Stimulated activated memory B cell treated with anti-CD40 and anti-IgM and Interleukin-4, amounts not matched to agents 10 μg/mL and 1 μg/mL and 100 μg/mL, for 72 hours (primary cell): ENCODE results near the gene HDAC9.
A peak's percentile ranks its signal among the peaks of the same experiment; 100 is the strongest.

Source experiments
- ATAC-seq: fragments of 150-1000 bp; cut with Tn5 transposase; 2 replicates; pipeline ENCODE4 v1.10.0; 2021
- H3K27ac Mint-ChIP-seq: one replicate; pipeline ENCODE4 v1.8.0; 2022; ENCODE audit warnings: mild to moderate bottlenecking, mixed read lengths
- H3K27me3 Mint-ChIP-seq: one replicate; pipeline ENCODE4 v1.8.0; 2022; ENCODE audit warnings: mixed read lengths
- H3K36me3 Mint-ChIP-seq: one replicate; pipeline ENCODE4 v1.8.0; 2022; ENCODE audit warnings: mixed read lengths
- H3K4me1 Mint-ChIP-seq: one replicate; pipeline ENCODE4 v1.8.0; 2022; ENCODE audit warnings: mixed read lengths
- H3K4me3 Mint-ChIP-seq: one replicate; pipeline ENCODE4 v1.8.0; 2022; ENCODE audit warnings: mild to moderate bottlenecking, moderate library complexity, mixed read lengths
- H3K9me3 Mint-ChIP-seq: one replicate; pipeline ENCODE4 v1.8.0; 2022; ENCODE audit warnings: mixed read lengths

Gene HDAC9

GRCh38 chr7:18552316-18552916, 56.9 kb downstream of the HDAC9 start:
- no peak overlapping the region for H3K4me3 Mint-ChIP-seq
- H3K27me3 Mint-ChIP-seq: no peaks in the 10 kb centered on the region
- peaks cover 3% of the 10 kb centered on the region for H3K9me3 Mint-ChIP-seq
- peak overlapping the region; percentile 83 for H3K27ac Mint-ChIP-seq
- H3K36me3 Mint-ChIP-seq: peaks cover 33% of the 10 kb centered on the region
- peaks cover 50% of the 10 kb centered on the region for H3K4me1 Mint-ChIP-seq
- ATAC-seq: no peak

DNA sequence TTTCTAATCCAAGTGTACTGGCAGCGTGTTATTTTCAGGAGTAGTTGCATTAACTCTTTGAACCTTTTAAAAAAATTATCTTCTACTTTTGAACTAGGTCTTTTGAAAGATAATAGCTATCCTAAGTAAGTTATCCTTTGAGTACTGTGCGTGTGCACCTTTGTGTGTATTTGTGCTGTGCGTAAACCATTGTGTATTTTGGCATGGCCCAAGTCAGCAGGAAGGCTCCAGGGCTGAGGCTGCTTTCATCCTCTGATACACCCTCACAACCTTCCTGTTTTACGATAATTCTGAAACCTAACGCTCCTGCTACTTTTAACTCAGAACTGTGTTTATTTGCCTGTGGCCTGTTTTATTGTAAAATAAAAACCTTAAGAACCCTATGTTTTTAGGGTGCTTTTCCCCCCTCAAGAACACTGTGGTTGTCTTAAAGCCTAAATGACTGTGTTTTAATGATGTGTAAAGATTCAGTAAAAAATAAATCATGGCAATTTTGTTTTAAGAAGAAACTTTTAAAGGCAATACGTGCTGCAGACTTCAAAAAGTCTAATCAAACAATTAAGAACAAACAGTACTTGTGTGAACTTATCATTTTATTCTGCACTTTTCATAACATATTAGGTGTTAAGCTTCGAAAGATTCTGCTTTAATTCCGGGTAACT, 57.5 kb downstream of the HDAC9 start:
- no peak for ATAC-seq
- peak overlapping the region; percentile 83 for H3K27ac Mint-ChIP-seq
- peaks cover 3% of the 10 kb centered on the region for H3K9me3 Mint-ChIP-seq
- H3K36me3 Mint-ChIP-seq: peaks cover 27% of the 10 kb centered on the region
- H3K4me1 Mint-ChIP-seq: peaks cover 50% of the 10 kb centered on the region
- no peaks in the 10 kb centered on the region for H3K27me3 Mint-ChIP-seq
- peak overlapping the region; percentile 40 for H3K4me3 Mint-ChIP-seq

GRCh38 chr7:18553605-18554003, 58.1 kb downstream of the HDAC9 start:
- H3K36me3 Mint-ChIP-seq: peaks cover 22% of the 10 kb centered on the region
- peaks cover 3% of the 10 kb centered on the region for H3K9me3 Mint-ChIP-seq
- H3K4me1 Mint-ChIP-seq: peaks cover 55% of the 10 kb centered on the region
- no peak for ATAC-seq
- no peaks in the 10 kb centered on the region for H3K27me3 Mint-ChIP-seq
- peak overlapping the region; percentile 83 for H3K27ac Mint-ChIP-seq
- H3K4me3 Mint-ChIP-seq: no peak overlapping the region

- Mint-ChIP-seq H3K9me3 (peaks cover 3% of the 10 kb centered on the region), H3K4me1 (peaks cover 57% of the 10 kb centered on the region), H3K36me3 (peaks cover 21% of the 10 kb centered on the region), H3K27me3 (no peaks in the 10 kb centered on the region), H3K4me3 (no peak overlapping the region), H3K27ac (peak overlapping the region; percentile 83)
- no peak for ATAC-seq
Observed at GRCh38 chr7:18555120-18555519, 59.6 kb downstream of the HDAC9 start.

- H3K9me3 Mint-ChIP-seq: peaks cover 3% of the 10 kb centered on the region
- H3K4me3 Mint-ChIP-seq: no peak overlapping the region
- H3K27me3 Mint-ChIP-seq: no peaks in the 10 kb centered on the region
- peaks cover 23% of the 10 kb centered on the region for H3K36me3 Mint-ChIP-seq
- no peak overlapping the region for H3K27ac Mint-ChIP-seq
- H3K4me1 Mint-ChIP-seq: peaks cover 56% of the 10 kb centered on the region
- no peak for ATAC-seq
Observed at GRCh38 chr7:18555968-18556367, 60.4 kb downstream of the HDAC9 start.

- Mint-ChIP-seq H3K9me3 (peaks cover 6% of the 10 kb centered on the region), H3K27ac (peak overlapping the region; percentile 67), H3K4me1 (peaks cover 43% of the 10 kb centered on the region), H3K27me3 (no peaks in the 10 kb centered on the region), H3K4me3 (no peak overlapping the region), H3K36me3 (peaks cover 39% of the 10 kb centered on the region)
- ATAC-seq: peak; percentile 48
Observed at GRCh38 chr7:18558503-18558902, 63.0 kb downstream of the HDAC9 start.

DNA sequence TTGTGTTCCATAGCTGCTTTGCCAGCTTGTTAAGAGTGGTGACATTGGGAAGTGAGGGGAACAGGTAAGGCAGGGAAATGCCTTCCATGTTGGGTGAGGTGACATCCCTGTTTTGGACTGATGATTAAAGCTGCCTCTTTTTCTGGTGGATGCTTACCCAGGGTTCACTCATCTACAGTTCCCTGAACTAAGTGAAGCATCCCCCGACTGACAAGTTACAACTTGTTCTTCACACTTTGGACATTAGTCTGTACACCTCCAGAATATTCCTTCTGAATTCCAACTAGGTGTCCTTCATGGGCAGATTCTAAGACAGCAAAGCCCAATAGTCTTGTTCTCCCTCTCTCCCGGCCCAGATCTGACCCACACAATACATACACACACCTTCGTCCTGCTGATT, 63.4 kb downstream of the HDAC9 start:
- H3K9me3 Mint-ChIP-seq: peaks cover 6% of the 10 kb centered on the region
- peaks cover 38% of the 10 kb centered on the region for H3K36me3 Mint-ChIP-seq
- peak overlapping the region; percentile 67 for H3K27ac Mint-ChIP-seq
- H3K4me1 Mint-ChIP-seq: peaks cover 39% of the 10 kb centered on the region
- ATAC-seq: no peak
- H3K27me3 Mint-ChIP-seq: no peaks in the 10 kb centered on the region
- H3K4me3 Mint-ChIP-seq: no peak overlapping the region

DNA sequence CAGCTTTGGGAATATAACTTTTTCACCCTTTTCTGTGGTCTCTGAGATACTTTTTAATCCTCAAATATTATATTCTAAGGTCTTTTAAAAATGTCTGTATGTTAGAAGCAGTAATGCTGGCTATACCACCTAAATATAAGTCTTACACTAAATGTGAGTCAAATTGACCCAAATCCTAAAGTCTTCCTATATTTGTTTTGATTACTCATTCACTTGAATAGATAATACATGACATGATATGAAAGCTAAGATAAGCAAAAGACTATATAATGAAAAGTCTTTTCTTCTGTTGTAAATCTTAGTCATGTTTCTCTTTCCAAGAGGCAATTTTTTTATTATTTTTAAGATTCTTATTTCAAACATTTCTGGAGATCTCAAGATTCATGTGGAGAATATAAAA, 64.2 kb downstream of the HDAC9 start:
- ATAC-seq: no peak
- peaks cover 31% of the 10 kb centered on the region for H3K4me1 Mint-ChIP-seq
- H3K27me3 Mint-ChIP-seq: no peaks in the 10 kb centered on the region
- H3K9me3 Mint-ChIP-seq: peaks cover 3% of the 10 kb centered on the region
- peaks cover 30% of the 10 kb centered on the region for H3K36me3 Mint-ChIP-seq
- no peak overlapping the region for H3K4me3 Mint-ChIP-seq
- H3K27ac Mint-ChIP-seq: peak overlapping the region; percentile 67

DNA sequence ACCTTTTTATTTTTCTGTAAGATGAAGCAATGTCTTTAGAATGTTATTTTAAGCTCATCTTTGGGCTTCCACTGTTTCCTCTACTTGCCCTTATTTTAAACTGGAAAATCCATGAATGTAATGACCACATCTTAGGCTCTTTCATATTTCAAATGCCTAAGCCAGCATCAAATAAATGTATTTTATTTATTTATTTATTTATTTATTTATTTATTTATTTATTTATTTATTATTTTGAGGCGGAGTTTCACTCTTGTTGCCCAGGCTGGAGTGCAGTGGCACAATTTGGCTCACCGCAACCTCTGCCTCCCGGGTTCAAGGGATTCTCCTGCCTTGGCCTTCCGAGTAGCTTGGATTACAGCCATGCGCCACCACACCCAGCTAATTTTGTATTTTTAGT, 69.2 kb downstream of the HDAC9 start:
- Mint-ChIP-seq H3K36me3 (peaks cover 22% of the 10 kb centered on the region), H3K27ac (peak overlapping the region; percentile 74), H3K4me3 (no peak overlapping the region), H3K4me1 (peaks cover 39% of the 10 kb centered on the region), H3K27me3 (no peaks in the 10 kb centered on the region), H3K9me3 (peaks cover 3% of the 10 kb centered on the region)
- no peak for ATAC-seq

DNA sequence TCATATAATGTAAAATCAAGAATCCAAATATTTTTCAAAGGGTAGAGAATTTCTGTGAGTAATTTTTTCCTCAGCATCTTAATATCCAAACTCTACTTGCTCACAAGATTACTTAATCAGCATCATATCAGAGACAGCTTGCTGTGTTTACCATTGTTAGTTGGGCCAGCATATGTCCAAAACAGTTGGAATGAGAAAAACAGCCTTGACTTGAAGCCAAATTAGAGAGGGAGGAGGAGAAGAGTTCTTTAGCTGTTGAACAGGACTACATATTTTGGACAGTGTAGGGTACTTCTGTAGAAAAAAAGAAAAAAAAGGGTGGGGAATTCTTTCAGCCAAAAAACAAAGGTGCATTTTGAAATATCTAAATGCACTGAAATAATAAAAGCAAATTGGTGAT, 69.8 kb downstream of the HDAC9 start:
- Mint-ChIP-seq H3K27ac (peak overlapping the region; percentile 74), H3K36me3 (peaks cover 21% of the 10 kb centered on the region), H3K4me3 (no peak overlapping the region), H3K4me1 (peaks cover 37% of the 10 kb centered on the region), H3K27me3 (no peaks in the 10 kb centered on the region), H3K9me3 (peaks cover 3% of the 10 kb centered on the region)
- ATAC-seq: no peak

- peaks cover 3% of the 10 kb centered on the region for H3K9me3 Mint-ChIP-seq
- H3K36me3 Mint-ChIP-seq: peaks cover 18% of the 10 kb centered on the region
- no peak for ATAC-seq
- peaks cover 31% of the 10 kb centered on the region for H3K4me1 Mint-ChIP-seq
- no peak overlapping the region for H3K4me3 Mint-ChIP-seq
- no peaks in the 10 kb centered on the region for H3K27me3 Mint-ChIP-seq
- H3K27ac Mint-ChIP-seq: peak overlapping the region; percentile 74
Observed at GRCh38 chr7:18566205-18566604, 70.7 kb downstream of the HDAC9 start.

DNA sequence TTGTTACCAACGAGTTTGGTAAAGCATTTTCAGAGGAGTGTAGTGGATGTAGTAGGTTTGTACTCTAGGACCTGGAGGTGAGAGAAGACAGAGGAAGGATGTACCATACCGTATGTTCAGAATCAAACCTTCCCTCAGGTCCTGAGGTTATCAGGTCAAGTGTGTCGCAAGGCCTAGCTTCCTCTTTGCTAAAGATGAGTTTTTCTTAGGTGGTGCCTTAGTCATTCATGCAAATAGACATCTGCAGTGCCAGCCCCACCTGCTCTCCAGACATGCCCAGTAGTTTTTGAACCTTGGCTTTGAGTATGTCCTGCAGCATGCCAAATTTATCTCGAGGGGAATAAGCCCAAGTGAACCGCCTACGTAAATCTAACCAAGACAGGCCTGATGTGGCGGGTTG, 71.3 kb downstream of the HDAC9 start:
- ATAC-seq: peak; percentile 99
- H3K36me3 Mint-ChIP-seq: peaks cover 12% of the 10 kb centered on the region
- H3K4me3 Mint-ChIP-seq: peak overlapping the region; percentile 22
- peak overlapping the region; percentile 74 for H3K27ac Mint-ChIP-seq
- no peaks in the 10 kb centered on the region for H3K9me3 Mint-ChIP-seq
- H3K4me1 Mint-ChIP-seq: peaks cover 26% of the 10 kb centered on the region
- H3K27me3 Mint-ChIP-seq: no peaks in the 10 kb centered on the region

DNA sequence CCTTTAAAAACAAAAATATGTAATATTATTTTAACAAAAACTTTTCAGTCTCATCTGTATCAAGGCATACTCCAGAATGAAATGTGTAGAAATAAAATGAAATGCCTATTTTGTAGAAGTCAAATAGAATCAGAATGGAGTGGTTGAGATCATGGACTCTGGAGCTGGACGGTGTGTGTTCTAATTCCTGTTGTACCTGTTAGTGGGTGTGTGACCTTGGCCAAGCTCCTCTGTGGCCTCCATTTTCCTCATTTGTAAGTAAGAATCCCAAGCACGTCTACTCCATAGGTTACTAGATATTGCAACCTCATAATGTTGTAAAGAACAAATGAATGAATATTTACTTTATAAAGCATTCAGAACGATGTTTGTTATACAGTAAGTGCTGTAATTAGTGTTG, 74.9 kb downstream of the HDAC9 start:
- ATAC-seq: no peak
- peaks cover 41% of the 10 kb centered on the region for H3K4me1 Mint-ChIP-seq
- no peak overlapping the region for H3K4me3 Mint-ChIP-seq
- H3K27ac Mint-ChIP-seq: no peak overlapping the region
- no peaks in the 10 kb centered on the region for H3K9me3 Mint-ChIP-seq
- no peaks in the 10 kb centered on the region for H3K27me3 Mint-ChIP-seq
- peaks cover 12% of the 10 kb centered on the region for H3K36me3 Mint-ChIP-seq

GRCh38 chr7:18570890-18571478, 75.4 kb downstream of the HDAC9 start:
- no peak for ATAC-seq
- Mint-ChIP-seq H3K9me3 (no peaks in the 10 kb centered on the region), H3K4me1 (peaks cover 41% of the 10 kb centered on the region), H3K4me3 (no peak overlapping the region), H3K27me3 (no peaks in the 10 kb centered on the region), H3K27ac (no peak overlapping the region), H3K36me3 (peaks cover 12% of the 10 kb centered on the region)

GRCh38 chr7:18572154-18572553, 76.6 kb downstream of the HDAC9 start:
- peaks cover 12% of the 10 kb centered on the region for H3K36me3 Mint-ChIP-seq
- H3K27me3 Mint-ChIP-seq: no peaks in the 10 kb centered on the region
- no peak overlapping the region for H3K4me3 Mint-ChIP-seq
- peaks cover 41% of the 10 kb centered on the region for H3K4me1 Mint-ChIP-seq
- no peaks in the 10 kb centered on the region for H3K9me3 Mint-ChIP-seq
- no peak for ATAC-seq
- H3K27ac Mint-ChIP-seq: no peak overlapping the region

GRCh38 chr7:18572885-18573284, 77.3 kb downstream of the HDAC9 start:
- ATAC-seq: no peak
- Mint-ChIP-seq H3K27ac (peak overlapping the region; percentile 69), H3K4me3 (peak overlapping the region; percentile 52), H3K36me3 (peaks cover 19% of the 10 kb centered on the region), H3K9me3 (no peaks in the 10 kb centered on the region), H3K4me1 (peaks cover 46% of the 10 kb centered on the region), H3K27me3 (no peaks in the 10 kb centered on the region)
